Heart left ventricle (tissue), 16 donors: Measurements from ENCODE around the gene DNM1. TPM values are rescaled to one million over a fixed set of nuclear protein-coding genes. Genes with fewer than 3 reads are reported as not detected.

Experiments used
- ATAC-seq, 4 donors: fragments of 200-7000 bp; cut with Tn5 transposase; one replicate each; pipeline ENCODE4 v1.9.1; 2020 to 2022; ENCODE audit warnings: moderate library complexity in 4 of 4, mild to moderate bottlenecking in 3 of 4, moderate number of reproducible peaks in 1 of 4
- DNase-seq, 5 donors: peaks; one replicate each; pipeline ENCODE4 v3.0.0-alpha.2; 2020
- H3K27ac ChIP-seq, 12 donors: fragments of 200-600 bp; sonication (generic) in 4 of 12; one replicate each; pipeline versions ENCODE4 v1.5.0 to v1.8.0; 2016 to 2022; ENCODE audit warnings: mild to moderate bottlenecking in 2 of 12
- H3K27me3 ChIP-seq, 9 donors: fragments of 200-600 bp; sonication (generic) in 2 of 9; one replicate each; pipeline versions ENCODE4 v1.5.1 to v1.8.0; 2016 to 2022; ENCODE audit warnings: mild to moderate bottlenecking in 3 of 9
- H3K36me3 ChIP-seq, 9 donors: fragments of 200-600 bp; sonication (generic) in 2 of 9; one replicate each; pipeline versions ENCODE4 v1.5.0 to v1.8.0; 2018 to 2022; ENCODE audit warnings: mild to moderate bottlenecking in 2 of 9
- H3K4me1 ChIP-seq, 12 donors: fragments of 200-600 bp; sonication (generic) in 4 of 12; one replicate each; pipeline versions ENCODE4 v1.5.0 to v1.8.0; 2016 to 2022; ENCODE audit warnings: mild to moderate bottlenecking in 3 of 12
- H3K4me3 ChIP-seq, 12 donors: fragments of 200-600 bp; sonication (generic) in 4 of 12; one replicate each; pipeline versions ENCODE4 v1.5.0 to v1.8.0; 2017 to 2022; ENCODE audit warnings: mild to moderate bottlenecking in 9 of 12, moderate library complexity in 4 of 12
- H3K9me3 ChIP-seq, 12 donors: fragments of 200-600 bp; sonication (generic) in 4 of 12; one replicate each; pipeline versions ENCODE4 v1.5.0 to v1.8.0; 2016 to 2022; ENCODE audit warnings: mild to moderate bottlenecking in 1 of 12
- CTCF ChIP-seq, 12 donors: fragments of 200-600 bp; sonication (generic) in 4 of 12; IDR thresholded peaks; one replicate each; pipeline versions ENCODE4 v1.5.0 to v1.8.0; 2018 to 2022; ENCODE audit warnings: antibody characterized with exemption in 12 of 12, mild to moderate bottlenecking in 5 of 12
- POLR2A ChIP-seq, 2 donors: fragments of 450-650 bp; IDR thresholded peaks; one replicate each; pipeline ENCODE4 v1.6.1; 2017; ENCODE audit warnings: antibody characterized with exemption in 2 of 2, mild to moderate bottlenecking in 2 of 2, moderate library complexity in 2 of 2
- whole genome bisulfite sequencing, 4 donors: extraction: QIAGEN DNeasy Blood & Tissue Kit in 2 of 4; methylation state at CpG; one replicate each; pipeline versions ENCODE4 v1.1.5 to v1.1.7; 2013 to 2018; 5-methylcytosine and 5-hydroxymethylcytosine counted together
- intact Hi-C, 10 donors: fragments of 100-400 bp; cut with DNase I; formaldehyde crosslinking; loops; one replicate each; pipeline versions ENCODE4 v1.11.1 to v1.14.2; 2022
- polyA plus RNA-seq, 2 donors: library from polyadenylated mRNA; stranded (reverse); fragments of 200-250 nt; gene quantifications; one replicate each; pipeline ENCODE4 v1.2.3, GENCODE V29; 2013
- total RNA-seq, 9 donors: library from RNA; depleted of rRNA in 2 of 9; stranded (reverse); fragments of >200 nt in 2 of 9; fragmentation: NEBNext Ultra II Directional in 3 of 9; extraction: Animal tissue kit (Norgen Biotek cat#: 25700) in 3 of 9; gene quantifications; one replicate each; pipeline versions ENCODE4 v1.1.0 to v1.2.4, GENCODE V29; 2016 to 2023
- donor health status: ischemic (EF 13 %, LVEDD 7.1; RV severe dilation, severe dysfunction).
- donor health status: healthy with polysubstance abuse.
- donor health status: DM: no; HTN: yes; CAD: no.
- donor health status: DM: no; HTN: no; CAD: no.
- donor health status: ischemic (EF 25% LVEDD 6.9; RV normal size, moderate dysfunction).
- donor health status: ischemic (EF 25% LVEDD 5.7; RV mildly dilated, moderate dysfunction).
- donor health status: healthy.
- donor health status: DM: yes; HTN: yes; CAD: no.
- donor health status: ischemic (EF 35%, LVEDD 5.7; RV mildly dilated, moderate dysfunction).
- donor health status: nonischemic (EF 11% LVEDD 7.7; RV severe dilation, severe dysfunction).
- donor health status: DM: yes; HTN: yes; CAD: no.
- donor health status: PGD.
- donor health status: ischemic (EF 29% LVEDD 5.4; RV normal size, mild dysfunction).
- donor health status: nonischemic (EF 23%, LVEDD 6.1; RV moderate dilation, normal function).

The DNM1 gene
- total and polyA plus RNA-seq, 11 donors: 1.6 to 17.2 (median 3.6) TPM

GRCh38 chr9:128214571-128215490 is 11.7 kb downstream of the DNM1 start:
- no peak overlapping the region for H3K4me3 ChIP-seq
- intact Hi-C loops: no loop called here
- TF ChIP-seq POLR2A (IDR thresholded peaks at IDR 0.05) (no peak), CTCF (IDR thresholded peaks at IDR 0.05) (no peak)

GRCh38 chr9:128215491-128216409 is 12.6 kb downstream of the DNM1 start:
- DNase-seq: peak in 2 of 5 donors; percentile 53 to 71
- H3K4me1 ChIP-seq: peaks cover 0 to 32% (median 16%) of the 10 kb centered on the region in 12 donors
- intact Hi-C loops: no loop called here

More at GRCh38 chr9:128214571-128215490, 11.7 kb downstream of the DNM1 start:
- WGBS, 4 donors: 72 to 87% (median 78%) methylated on average over 12 to 21 of the region's 21 CpGs
- H3K27ac ChIP-seq: peak overlapping the region in 10 of 12 donors; percentile 8 to 85 (median 60)
- no peaks in the 10 kb centered on the region for H3K27me3 ChIP-seq
- ATAC-seq (no peak), DNase-seq (no peak)
- no peaks in the 10 kb centered on the region for H3K36me3 ChIP-seq
- H3K4me1 ChIP-seq: peaks cover 0 to 32% (median 16%) of the 10 kb centered on the region in 12 donors
- H3K9me3 ChIP-seq: no peaks in the 10 kb centered on the region

GRCh38 chr9:128216781-128217553 is 13.8 kb downstream of the DNM1 start:
- DNase-seq (peak in 1 of 5 donors; percentile 55), ATAC-seq (peak in 1 of 4 donors; percentile 3)
- Histone ChIP-seq H3K4me1 (peaks cover 0 to 32% (median 16%) of the 10 kb centered on the region in 12 donors), H3K4me3 (no peak overlapping the region), H3K27me3 (no peaks in the 10 kb centered on the region), H3K9me3 (no peaks in the 10 kb centered on the region), H3K36me3 (peaks cover 0 to 10% (median 0%) of the 10 kb centered on the region in 9 donors), H3K27ac (peak overlapping the region in 6 of 12 donors; percentile 8 to 85 (median 56))
- intact Hi-C loops: no loop called here
- whole genome bisulfite sequencing, 4 donors: 77 to 86% (median 84%) methylated on average over 16 of the region's 16 CpGs
- no peak for TF ChIP-seq POLR2A (IDR thresholded peaks at IDR 0.05)
- no peak for TF ChIP-seq CTCF (IDR thresholded peaks at IDR 0.05)

More at GRCh38 chr9:128215491-128216409, 12.6 kb downstream of the DNM1 start:
- Histone ChIP-seq H3K4me3 (peak overlapping the region in 1 of 12 donors; percentile 7), H3K27ac (peak overlapping the region in 11 of 12 donors; percentile 7 to 85 (median 57)), H3K27me3 (no peaks in the 10 kb centered on the region), H3K9me3 (no peaks in the 10 kb centered on the region), H3K36me3 (no peaks in the 10 kb centered on the region)
- 56 to 75% (median 66%) methylated on average over 9 to 10 of the region's 10 CpGs for WGBS, 4 donors
- no peak for TF ChIP-seq CTCF (IDR thresholded peaks at IDR 0.05)
- TF ChIP-seq POLR2A (IDR thresholded peaks at IDR 0.05): no peak
- ATAC-seq: peak; percentile 28 to 71 (median 50)
